ENCODE measurements around the gene PSMD11.

DNA sequence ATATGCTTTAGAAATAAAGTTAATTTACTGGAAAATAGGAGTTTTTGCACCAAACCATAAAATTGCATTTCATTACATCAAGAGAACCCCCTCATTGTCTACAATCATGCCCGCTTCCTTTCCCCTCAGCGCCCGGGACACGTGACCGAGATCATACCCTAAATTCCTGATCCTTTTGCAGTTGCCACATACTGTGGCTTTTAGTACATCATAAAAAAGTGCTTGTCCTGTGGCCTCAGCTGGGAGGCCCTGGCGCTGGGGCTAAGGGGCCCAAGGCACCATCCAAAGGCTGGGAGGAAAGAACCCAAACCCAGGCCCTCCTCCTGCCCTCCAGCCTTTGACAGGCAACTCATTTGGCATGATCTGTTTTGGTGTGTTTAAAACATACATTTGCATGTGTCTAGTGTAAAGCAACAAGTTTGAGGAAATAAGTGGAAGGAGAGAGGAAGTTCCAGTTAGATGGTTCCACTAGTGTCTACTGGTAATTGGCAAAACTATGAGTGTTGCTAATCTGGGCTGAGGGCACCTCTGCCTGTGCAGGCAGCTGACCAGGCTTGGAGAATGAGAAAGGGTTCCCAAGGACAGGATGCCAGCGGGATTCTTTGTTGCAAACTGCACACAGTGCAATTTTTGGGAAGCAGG, 48.5 kb downstream of the PSMD11 start:
- TF ChIP-seq EP300 (IDR thresholded peaks at IDR 0.05), result no peak
- no peak for TF ChIP-seq POLR2A (IDR thresholded peaks at IDR 0.05)
- TF ChIP-seq, protein P1, sequence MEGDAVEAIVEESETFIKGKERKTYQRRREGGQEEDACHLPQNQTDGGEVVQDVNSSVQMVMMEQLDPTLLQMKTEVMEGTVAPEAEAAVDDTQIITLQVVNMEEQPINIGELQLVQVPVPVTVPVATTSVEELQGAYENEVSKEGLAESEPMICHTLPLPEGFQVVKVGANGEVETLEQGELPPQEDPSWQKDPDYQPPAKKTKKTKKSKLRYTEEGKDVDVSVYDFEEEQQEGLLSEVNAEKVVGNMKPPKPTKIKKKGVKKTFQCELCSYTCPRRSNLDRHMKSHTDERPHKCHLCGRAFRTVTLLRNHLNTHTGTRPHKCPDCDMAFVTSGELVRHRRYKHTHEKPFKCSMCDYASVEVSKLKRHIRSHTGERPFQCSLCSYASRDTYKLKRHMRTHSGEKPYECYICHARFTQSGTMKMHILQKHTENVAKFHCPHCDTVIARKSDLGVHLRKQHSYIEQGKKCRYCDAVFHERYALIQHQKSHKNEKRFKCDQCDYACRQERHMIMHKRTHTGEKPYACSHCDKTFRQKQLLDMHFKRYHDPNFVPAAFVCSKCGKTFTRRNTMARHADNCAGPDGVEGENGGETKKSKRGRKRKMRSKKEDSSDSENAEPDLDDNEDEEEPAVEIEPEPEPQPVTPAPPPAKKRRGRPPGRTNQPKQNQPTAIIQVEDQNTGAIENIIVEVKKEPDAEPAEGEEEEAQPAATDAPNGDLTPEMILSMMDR (IDR thresholded peaks at IDR 0.05), result no peak
